ENCODE data around the gene RNF208.

RNF208 gene

GRCh38 chr9:137194388-137194787 is 27.7 kb downstream of the RNF208 start:
- H3K9me3 ChIP-seq (ENCODE audit: low read depth, low read length) = no peaks in the 10 kb centered on the region
- peaks cover 6% of the 10 kb centered on the region; the same call in 1 of the 2 replicates for H3K36me3 ChIP-seq (ENCODE audit: insufficient read depth, low read length)
- TF ChIP-seq POLR2AphosphoS5 (IDR thresholded peaks at IDR 0.05; ENCODE audit: borderline replicate concordance, low read depth, low read length) (no peak), FOXP2 (optimal IDR thresholded peaks at IDR 0.05; ENCODE audit: control extremely low read depth, extremely low read length, insufficient read depth) (no peak), EZH2 (IDR thresholded peaks at IDR 0.05) (no peak)
- H3K4me3 ChIP-seq = no peak overlapping the region
- H3K9ac ChIP-seq (ENCODE audit: insufficient read length) = no peak overlapping the region
- no peak overlapping the region for H3K27ac ChIP-seq
- DNase-seq (ENCODE audit: low read depth, low spot score) = no peak

- Histone ChIP-seq H3K27ac (no peak overlapping the region), H3K9ac (ENCODE audit: insufficient read length) (no peak overlapping the region), H3K4me3 (no peak overlapping the region), H3K9me3 (ENCODE audit: low read depth, low read length) (no peaks in the 10 kb centered on the region), H3K36me3 (ENCODE audit: insufficient read depth, low read length) (peaks cover 6% of the 10 kb centered on the region; the same call in 1 of the 2 replicates)
- DNase-seq (ENCODE audit: low read depth, low spot score) = no peak
- no peak for TF ChIP-seq EZH2 (IDR thresholded peaks at IDR 0.05)
- no peak for TF ChIP-seq POLR2AphosphoS5 (IDR thresholded peaks at IDR 0.05; ENCODE audit: borderline replicate concordance, low read depth, low read length)
- no peak for TF ChIP-seq FOXP2 (optimal IDR thresholded peaks at IDR 0.05; ENCODE audit: control extremely low read depth, extremely low read length, insufficient read depth)
Measured at GRCh38 chr9:137193771-137194170, 28.3 kb downstream of the RNF208 start.

- Histone ChIP-seq H3K9ac (ENCODE audit: insufficient read length) (no peak overlapping the region), H3K4me3 (no peak overlapping the region), H3K36me3 (ENCODE audit: insufficient read depth, low read length) (peaks cover 6% of the 10 kb centered on the region; the same call in 1 of the 2 replicates), H3K27ac (no peak overlapping the region), H3K9me3 (ENCODE audit: low read depth, low read length) (no peaks in the 10 kb centered on the region)
- DNase-seq (ENCODE audit: low read depth, low spot score) = no peak
- TF ChIP-seq POLR2AphosphoS5 (IDR thresholded peaks at IDR 0.05; ENCODE audit: borderline replicate concordance, low read depth, low read length) (no peak), EZH2 (IDR thresholded peaks at IDR 0.05) (no peak), FOXP2 (optimal IDR thresholded peaks at IDR 0.05; ENCODE audit: control extremely low read depth, extremely low read length, insufficient read depth) (no peak)
Measured at GRCh38 chr9:137192859-137193258, 29.2 kb downstream of the RNF208 start.

GRCh38 chr9:137192448-137192780 is 29.6 kb downstream of the RNF208 start:
- no peak overlapping the region for H3K4me3 ChIP-seq
- H3K9me3 ChIP-seq (ENCODE audit: low read depth, low read length) = no peaks in the 10 kb centered on the region
- H3K36me3 ChIP-seq (ENCODE audit: insufficient read depth, low read length) = peaks cover 6% of the 10 kb centered on the region; the same call in 1 of the 2 replicates
- DNase-seq (ENCODE audit: low read depth, low spot score) = no peak
- no peak overlapping the region for H3K9ac ChIP-seq (ENCODE audit: insufficient read length)
- TF ChIP-seq EZH2 (IDR thresholded peaks at IDR 0.05) = no peak
- TF ChIP-seq FOXP2 (optimal IDR thresholded peaks at IDR 0.05; ENCODE audit: control extremely low read depth, extremely low read length, insufficient read depth) = no peak
- no peak for TF ChIP-seq POLR2AphosphoS5 (IDR thresholded peaks at IDR 0.05; ENCODE audit: borderline replicate concordance, low read depth, low read length)
- no peak overlapping the region for H3K27ac ChIP-seq

GRCh38 chr9:137191691-137192447 is 30.2 kb downstream of the RNF208 start:
- Histone ChIP-seq H3K9me3 (ENCODE audit: low read depth, low read length) (no peaks in the 10 kb centered on the region), H3K36me3 (ENCODE audit: insufficient read depth, low read length) (peaks cover 6% of the 10 kb centered on the region; the same call in 1 of the 2 replicates), H3K27ac (no peak overlapping the region), H3K4me3 (no peak overlapping the region), H3K9ac (ENCODE audit: insufficient read length) (no peak overlapping the region)
- no peak for DNase-seq (ENCODE audit: low read depth, low spot score)
- TF ChIP-seq POLR2AphosphoS5 (IDR thresholded peaks at IDR 0.05; ENCODE audit: borderline replicate concordance, low read depth, low read length) = 0 out of 2 replicates have a peak, but pooled peaks have one; percentile 5
- TF ChIP-seq EZH2 (IDR thresholded peaks at IDR 0.05) = no peak

GRCh38 chr9:137191245-137191644 is 30.8 kb downstream of the RNF208 start:
- no peak overlapping the region for H3K4me3 ChIP-seq
- TF ChIP-seq POLR2AphosphoS5 (IDR thresholded peaks at IDR 0.05; ENCODE audit: borderline replicate concordance, low read depth, low read length) (peak; percentile 24; the same call in 1 of the 2 replicates), FOXP2 (optimal IDR thresholded peaks at IDR 0.05; ENCODE audit: control extremely low read depth, extremely low read length, insufficient read depth) (no peak), EZH2 (IDR thresholded peaks at IDR 0.05) (no peak)
- H3K9me3 ChIP-seq (ENCODE audit: low read depth, low read length) = no peaks in the 10 kb centered on the region
- H3K9ac ChIP-seq (ENCODE audit: insufficient read length) = no peak overlapping the region
- H3K27ac ChIP-seq = no peak overlapping the region
- no peak for DNase-seq (ENCODE audit: low read depth, low spot score)
- H3K36me3 ChIP-seq (ENCODE audit: insufficient read depth, low read length) = peaks cover 6% of the 10 kb centered on the region; the same call in 1 of the 2 replicates

GRCh38 chr9:137190315-137190856 is 31.7 kb downstream of the RNF208 start:
- no peak overlapping the region for H3K27ac ChIP-seq
- TF ChIP-seq POLR2AphosphoS5 (IDR thresholded peaks at IDR 0.05; ENCODE audit: borderline replicate concordance, low read depth, low read length) (no peak), FOXP2 (optimal IDR thresholded peaks at IDR 0.05; ENCODE audit: control extremely low read depth, extremely low read length, insufficient read depth) (no peak), EZH2 (IDR thresholded peaks at IDR 0.05) (no peak)
- peaks cover 6% of the 10 kb centered on the region; the same call in 1 of the 2 replicates for H3K36me3 ChIP-seq (ENCODE audit: insufficient read depth, low read length)
- H3K4me3 ChIP-seq = no peak overlapping the region
- H3K9me3 ChIP-seq (ENCODE audit: low read depth, low read length) = no peaks in the 10 kb centered on the region
- no peak for DNase-seq (ENCODE audit: low read depth, low spot score)
- no peak overlapping the region for H3K9ac ChIP-seq (ENCODE audit: insufficient read length)

- Histone ChIP-seq H3K9ac (ENCODE audit: insufficient read length) (peak overlapping the region; percentile 96), H3K27ac (no peak overlapping the region), H3K4me3 (peak overlapping the region; percentile 97), H3K36me3 (ENCODE audit: insufficient read depth, low read length) (peaks cover 6% of the 10 kb centered on the region; the same call in 1 of the 2 replicates), H3K9me3 (ENCODE audit: low read depth, low read length) (no peaks in the 10 kb centered on the region)
- DNase-seq (ENCODE audit: low read depth, low spot score) = no peak
- TF ChIP-seq FOXP2 (optimal IDR thresholded peaks at IDR 0.05; ENCODE audit: control extremely low read depth, extremely low read length, insufficient read depth) (no peak), POLR2AphosphoS5 (IDR thresholded peaks at IDR 0.05; ENCODE audit: borderline replicate concordance, low read depth, low read length) (no peak), EZH2 (IDR thresholded peaks at IDR 0.05) (no peak)
Measured at GRCh38 chr9:137189297-137190295, 32.4 kb downstream of the RNF208 start.

Measured in SK-N-MC (cell line).